GM21529 (cell line): ENCODE data around the gene ATXN2.
A peak's percentile ranks its signal among the peaks of the same experiment; 100 is the strongest.

Experiments
- ATAC-seq: cut with Tn5 transposase; IDR thresholded peaks from one replicate; pipeline ENCODE4 v1.9.1; 2021; ENCODE audit not compliant: unreplicated experiment

ATXN2 gene

GRCh38 chr12:111440152-111440551, 159.0 kb downstream of the ATXN2 start:
- no peak for ATAC-seq

DNA sequence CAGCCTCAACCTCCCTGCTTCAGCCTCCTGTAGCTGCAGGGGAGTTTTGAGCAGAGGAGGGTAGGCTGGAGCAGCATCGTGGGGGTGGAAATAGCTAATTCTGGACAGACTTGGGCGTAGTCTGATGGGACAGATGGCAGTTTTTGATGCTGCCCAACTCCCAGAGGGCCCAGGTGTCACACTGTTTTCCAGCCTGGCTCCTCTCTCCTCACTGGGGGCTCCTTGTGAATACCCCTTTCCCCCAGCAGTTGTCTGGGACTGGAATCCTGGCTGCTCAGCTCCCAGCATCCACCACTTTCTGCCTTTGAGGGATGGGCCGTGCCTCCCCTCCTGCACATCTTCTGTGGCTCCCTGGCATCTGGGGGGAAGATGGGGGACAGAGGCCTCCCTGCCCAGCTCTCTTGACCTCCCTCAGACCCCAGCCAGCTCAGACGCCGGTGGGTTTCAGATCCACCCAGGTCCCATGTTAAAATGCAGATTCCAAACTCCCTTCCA, 159.4 kb downstream of the ATXN2 start:
- no peak for ATAC-seq

DNA sequence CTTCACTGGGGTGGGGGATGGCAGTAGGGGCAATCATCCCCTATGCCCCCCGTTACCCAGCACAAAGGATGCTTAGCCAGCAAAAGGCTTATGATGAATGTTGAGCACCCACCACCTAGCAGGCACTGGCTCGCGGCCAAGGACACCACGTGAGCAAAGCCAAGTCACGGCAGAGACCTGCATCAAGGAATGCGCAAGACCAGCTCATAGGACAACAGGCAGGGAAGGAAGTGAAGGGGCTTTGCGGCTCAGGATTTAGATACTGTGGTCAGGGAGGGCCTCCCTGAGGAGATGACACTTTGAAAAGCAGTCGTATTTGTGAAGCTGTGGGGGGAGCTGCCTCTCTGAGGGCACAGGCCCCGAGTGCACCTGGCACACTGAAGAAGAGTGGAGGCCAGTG, 160.6 kb downstream of the ATXN2 start:
- no peak for ATAC-seq

DNA sequence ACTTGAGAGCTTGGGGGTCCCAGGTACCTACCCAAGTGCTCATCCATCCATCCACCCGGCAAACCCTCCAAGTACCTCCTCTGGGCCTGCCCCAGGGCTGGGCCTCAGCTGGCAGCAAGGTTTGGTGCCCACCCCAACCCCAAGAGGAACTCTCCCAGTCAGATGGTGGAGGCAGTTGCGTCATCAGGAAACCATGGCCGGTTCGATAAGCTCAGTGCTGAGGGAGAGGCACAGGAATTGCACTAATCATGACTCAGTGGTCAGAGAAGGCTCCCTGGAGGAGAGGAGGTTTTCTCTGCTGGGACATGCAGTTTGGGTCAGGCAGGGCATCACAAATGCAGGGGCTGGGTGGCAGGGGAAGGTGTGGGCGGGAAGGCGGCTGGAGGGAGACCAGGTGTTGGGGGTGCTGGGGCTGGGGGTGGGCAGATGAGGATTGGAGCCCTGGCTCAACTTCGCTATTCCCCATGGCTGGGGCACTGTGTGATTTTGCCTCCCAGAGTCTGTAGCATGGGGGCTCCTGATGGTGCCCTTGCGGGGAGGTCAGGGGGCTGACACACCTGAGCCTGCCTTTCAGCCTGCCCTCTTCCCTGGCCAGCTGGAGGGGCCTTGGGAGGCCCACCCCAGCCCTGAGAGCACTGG, 161.2 kb downstream of the ATXN2 start:
- ATAC-seq: no peak

GRCh38 chr12:111436811-111437210, 162.3 kb downstream of the ATXN2 start:
- no peak for ATAC-seq

DNA sequence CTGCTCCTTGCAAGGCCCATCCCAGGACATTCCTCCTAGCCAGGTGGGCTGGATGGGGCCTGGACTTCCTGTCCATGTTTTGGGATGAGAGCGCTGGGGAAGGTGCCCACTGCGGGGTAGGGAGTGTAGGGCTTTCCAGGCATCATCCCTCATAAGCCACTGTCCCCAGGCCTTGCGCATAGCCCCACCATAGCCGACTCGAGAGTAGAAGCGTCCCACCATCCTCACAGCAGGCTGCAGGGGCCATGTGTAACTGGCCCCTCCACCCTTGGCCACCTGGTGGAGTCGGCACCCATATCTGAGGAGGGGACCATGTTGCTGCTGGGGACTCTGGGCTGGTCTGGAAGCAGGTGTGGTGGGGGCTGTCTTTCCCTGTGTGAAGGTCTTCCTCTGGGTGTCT, 162.8 kb downstream of the ATXN2 start:
- no peak for ATAC-seq

GRCh38 chr12:111435661-111436201, 163.4 kb downstream of the ATXN2 start:
- ATAC-seq: no peak

DNA sequence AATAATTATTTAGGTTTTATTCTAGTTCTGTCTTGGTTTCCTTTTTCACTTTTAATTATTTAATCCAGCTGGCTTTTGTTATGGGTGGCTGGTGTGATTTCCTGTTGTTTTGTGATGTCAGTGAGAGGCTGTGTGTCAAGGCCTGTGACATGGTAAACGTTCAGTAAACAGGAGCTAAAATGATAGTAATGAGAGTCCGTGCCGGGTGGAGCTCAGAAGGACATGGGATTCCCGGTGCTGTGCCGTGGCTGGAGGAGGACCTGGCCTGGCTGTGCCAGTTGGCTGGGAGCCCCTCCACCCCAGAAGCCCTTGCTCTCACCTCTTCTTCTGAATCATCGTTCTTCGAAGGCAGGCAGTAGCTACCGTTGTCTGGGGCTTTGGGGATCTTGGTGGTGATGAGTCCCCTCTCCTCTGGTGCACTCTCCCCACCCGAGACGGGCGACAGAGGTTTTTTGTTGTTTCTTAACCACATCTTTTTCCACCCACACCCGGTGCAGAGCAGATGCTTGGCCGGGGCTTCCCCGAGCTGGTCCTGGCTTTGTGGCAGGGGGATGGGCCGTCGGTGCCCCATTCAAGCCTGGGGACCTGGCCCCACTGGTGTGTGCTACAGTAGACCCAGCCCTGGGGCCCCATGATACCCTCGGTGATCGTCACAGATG, 164.3 kb downstream of the ATXN2 start:
- ATAC-seq: peak; percentile 61

DNA sequence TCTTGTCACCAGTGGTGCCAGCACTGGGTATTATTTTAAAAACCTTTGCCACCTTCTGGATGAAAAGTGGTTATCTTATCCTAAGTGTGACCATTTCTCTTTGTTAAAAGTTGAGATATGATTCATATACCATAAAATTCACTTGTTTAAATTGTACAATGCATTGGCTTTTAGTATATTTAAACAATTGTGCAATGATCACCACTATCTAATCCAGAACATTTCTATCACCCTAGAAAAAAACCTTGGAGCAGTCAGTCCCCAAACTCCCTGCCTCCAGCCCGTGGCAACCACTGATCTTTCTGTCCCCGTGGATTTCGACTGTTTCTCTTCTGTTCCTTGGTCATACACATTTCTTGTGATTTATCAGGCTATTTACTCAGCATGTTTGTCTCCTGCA, 165.1 kb downstream of the ATXN2 start:
- ATAC-seq: no peak

- ATAC-seq: no peak
These were observed 167.3 kb downstream of the ATXN2 start for GRCh38 chr12:111431772-111432171.

GRCh38 chr12:111430433-111431353, 168.4 kb downstream of the ATXN2 start:
- ATAC-seq: no peak

DNA sequence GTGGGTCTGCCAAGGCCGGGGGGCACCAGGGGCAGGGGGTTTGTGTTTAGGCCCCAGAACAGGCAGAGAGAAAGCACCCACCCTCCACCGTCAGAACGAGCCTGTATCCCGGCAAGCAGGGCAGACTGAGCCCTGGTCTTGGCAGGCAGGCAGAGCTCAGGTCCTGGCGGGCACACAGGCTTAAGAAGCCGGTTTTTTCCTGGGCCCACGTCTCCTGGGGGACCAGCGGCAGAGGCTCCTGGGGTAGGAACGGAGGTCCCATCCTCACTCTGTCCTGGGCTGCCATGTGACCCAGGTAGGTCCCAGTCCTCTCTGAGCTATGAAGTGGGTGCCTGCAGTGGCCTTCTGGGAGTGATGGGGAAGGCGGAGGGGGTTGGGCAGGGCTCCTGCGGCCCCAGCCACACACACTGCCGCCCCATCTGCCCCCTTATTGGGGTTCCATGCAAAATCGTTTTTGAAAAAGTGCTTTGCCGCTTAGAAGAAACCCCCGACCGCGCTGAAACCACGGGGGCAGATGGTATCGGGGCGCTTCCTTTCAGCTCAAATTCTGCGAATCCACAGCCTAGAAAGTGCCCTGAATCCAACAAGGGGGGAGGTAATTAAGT, 169.2 kb downstream of the ATXN2 start:
- no peak for ATAC-seq

- no peak for ATAC-seq
These were observed 170.4 kb downstream of the ATXN2 start for GRCh38 chr12:111428728-111429175.

DNA sequence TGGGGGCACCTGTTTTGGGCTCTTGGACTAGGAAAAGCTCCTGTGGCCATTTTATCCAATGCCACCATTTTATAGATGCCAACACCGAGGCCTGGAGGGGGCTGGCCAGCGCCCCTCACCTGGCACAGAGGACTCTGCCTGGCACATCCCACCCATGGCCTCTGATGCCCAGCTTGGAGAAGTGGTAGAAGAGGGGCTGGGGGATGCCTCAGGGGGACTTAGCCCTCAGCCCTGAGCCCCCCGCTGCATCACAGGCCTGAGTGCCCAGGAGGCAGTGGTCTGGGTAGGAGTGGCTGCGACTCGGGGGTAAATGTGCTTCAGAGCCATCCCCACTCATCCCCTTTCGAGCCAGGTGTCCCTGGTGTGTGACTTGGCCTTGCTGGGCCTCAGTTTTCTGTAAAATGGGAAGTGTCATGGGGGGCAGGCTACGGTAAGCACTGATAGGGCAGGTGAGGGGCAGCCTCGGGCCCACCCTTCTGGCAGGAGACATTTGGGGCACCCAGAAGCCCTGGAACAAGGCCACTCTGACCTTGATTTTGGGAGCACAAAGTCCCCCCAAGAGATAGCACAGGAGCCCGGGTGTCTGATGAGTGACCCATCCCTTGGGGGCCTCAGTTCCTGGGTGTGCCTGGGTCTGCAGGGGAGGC, 170.9 kb downstream of the ATXN2 start:
- no peak for ATAC-seq

DNA sequence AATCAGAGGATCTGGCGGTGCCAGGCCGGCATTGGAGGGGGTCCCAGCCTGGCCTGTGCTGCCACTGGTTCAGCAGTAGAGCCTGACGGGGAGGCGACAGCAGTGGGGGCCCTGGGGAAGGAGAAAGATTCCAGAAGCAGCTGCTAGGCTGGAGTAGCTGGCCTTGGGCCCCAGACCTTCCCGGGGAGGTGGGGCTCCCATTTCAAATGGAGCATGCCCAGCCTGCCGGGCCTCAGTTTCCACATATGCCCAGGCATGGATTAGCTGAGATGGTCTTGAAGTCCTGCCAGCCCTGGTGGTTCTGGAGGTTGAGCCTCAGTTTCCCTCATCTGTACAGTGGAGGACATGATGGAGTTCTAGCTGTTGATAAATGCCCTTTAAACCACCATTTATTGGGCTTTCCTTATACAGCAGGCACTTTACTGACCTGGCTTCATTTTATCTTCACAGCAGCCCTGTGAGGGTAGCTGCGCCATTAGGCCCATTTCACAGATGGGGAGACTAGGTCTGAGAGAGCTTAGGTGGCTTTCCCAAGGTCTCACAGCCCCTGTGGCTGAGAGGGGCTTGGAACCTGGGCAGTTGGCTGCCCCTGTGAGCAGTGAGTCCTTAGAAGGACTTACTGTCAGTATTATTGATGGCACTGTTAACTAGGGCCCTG, 171.6 kb downstream of the ATXN2 start:
- no peak for ATAC-seq

DNA sequence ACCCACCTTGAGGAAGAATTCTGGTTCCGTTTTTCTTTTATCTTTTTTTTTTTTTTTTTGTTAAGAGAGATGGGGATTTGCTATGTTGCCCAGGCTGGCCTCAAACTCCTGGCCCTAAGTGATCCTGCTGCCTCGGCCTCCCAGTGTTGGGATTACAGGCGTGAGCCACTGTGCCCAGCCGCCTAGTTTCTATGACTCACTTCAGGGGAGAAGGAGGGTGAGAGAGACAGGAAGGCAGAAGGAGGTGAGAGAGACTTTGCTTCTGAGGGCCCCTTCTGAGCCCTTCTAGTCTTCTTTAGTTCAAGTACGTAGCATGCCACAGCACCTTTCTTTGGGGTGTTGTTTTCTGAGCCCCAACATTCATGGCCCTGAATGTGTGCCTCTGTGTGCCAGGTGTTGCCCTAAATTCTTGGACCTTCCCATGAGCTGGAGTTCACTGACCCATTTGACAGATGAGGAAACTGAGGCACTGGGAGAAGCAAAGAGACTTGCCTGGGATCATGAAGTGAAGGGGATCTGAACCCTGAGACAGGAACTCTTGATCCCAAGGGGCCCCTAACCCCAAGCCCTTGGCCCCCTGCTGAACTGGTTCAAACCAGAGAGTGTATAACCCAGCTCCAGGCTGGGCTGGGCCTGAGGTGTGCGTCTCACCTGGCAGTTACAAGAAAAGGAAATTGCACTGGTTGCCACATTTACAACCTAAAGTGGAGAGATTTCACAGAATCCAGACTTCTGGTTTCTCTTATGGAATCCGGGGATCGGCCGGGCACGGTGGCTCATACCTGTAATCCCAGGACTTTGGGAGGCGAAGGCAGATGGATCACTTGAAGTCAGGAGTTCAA, 172.6 kb downstream of the ATXN2 start:
- no peak for ATAC-seq

DNA sequence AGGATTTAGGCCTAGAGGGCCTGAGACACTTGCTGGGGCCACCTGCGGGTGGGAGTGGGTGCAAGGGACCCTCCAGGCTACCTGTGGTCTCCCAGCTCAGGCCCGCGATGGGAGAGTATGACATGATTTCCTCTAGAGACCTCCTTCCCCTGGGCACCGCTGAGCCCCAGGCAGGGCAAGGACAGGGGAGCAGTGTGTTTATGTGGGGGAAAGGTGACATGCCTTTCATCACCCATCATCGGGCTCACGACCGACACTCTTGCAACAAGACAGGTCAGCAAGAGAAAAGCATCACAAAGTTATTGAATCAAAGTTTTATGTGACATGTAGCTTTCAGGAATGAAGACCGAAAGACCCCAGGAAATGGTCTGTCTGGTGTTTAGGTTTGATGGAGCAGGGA, 173.5 kb downstream of the ATXN2 start:
- no peak for ATAC-seq

DNA sequence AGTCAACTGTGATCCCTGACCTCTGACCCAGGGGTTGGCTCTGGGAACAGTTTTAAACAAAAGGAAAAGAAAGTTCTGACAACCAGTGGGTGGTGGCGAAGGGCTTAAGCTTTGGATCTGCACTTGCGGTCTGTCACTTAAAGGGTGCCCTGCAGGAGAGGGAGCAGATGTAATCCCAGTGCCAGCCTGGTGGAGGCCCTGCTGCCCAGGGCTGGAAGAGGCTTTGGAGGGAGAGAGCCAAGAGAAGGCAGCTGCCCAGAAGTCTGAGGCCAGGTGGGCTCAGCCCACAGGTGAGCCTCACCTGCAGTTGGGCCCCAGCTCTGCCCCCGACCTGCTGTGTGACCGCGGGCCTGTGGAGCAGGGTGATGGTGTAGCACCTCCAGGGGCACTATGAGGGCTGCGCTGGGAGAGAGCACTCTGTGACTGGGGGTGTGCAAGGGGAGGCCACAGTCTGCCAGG, 174.3 kb downstream of the ATXN2 start:
- no peak for ATAC-seq
